Naive thymus-derived CD4-positive, alpha-beta T cell (primary cell): ENCODE measurements around the gene GFI1. TPM values are rescaled to one million over a fixed set of nuclear protein-coding genes. Genes with fewer than 3 reads are reported as not detected.

Experiments used
- ATAC-seq: fragments of 150-1000 bp; cut with Tn5 transposase; 2 replicates; pipeline ENCODE4 v1.10.0; 2021; ENCODE audit warnings: mild to moderate bottlenecking, moderate library complexity
- CTCF ChIA-PET: fragments of 350-600 bp; sonication (Branson Sonifier 250); formaldehyde crosslinking; loops from one replicate; lab custom pipeline; 2021; ENCODE audit warnings: antibody characterized with exemption; lab: Charles Lee
- POLR2A ChIA-PET: fragments of 350-600 bp; sonication (Branson Sonifier 250); formaldehyde crosslinking; loops from one replicate; lab custom pipeline; 2021; ENCODE audit warnings: antibody characterized with exemption, inconsistent platforms; lab: Charles Lee
- DNase-seq, 9 donors: peaks; one replicate each; pipeline versions ENCODE4 v3.0.0 to v3.0.0-alpha.2; 2020 to 2022; ENCODE audit warnings: mixed read lengths in 1 of 9
- H3K27ac ChIP-seq: one replicate; pipeline ENCODE4 v1.7.0; 2013; ENCODE audit warnings: mild to moderate bottlenecking, low read depth, low read length, moderate library complexity
- H3K27me3 ChIP-seq, 2 donors: one replicate each; pipeline ENCODE4 v1.7.0; 2013; ENCODE audit warnings: low read length in 2 of 2, mild to moderate bottlenecking in 2 of 2, moderate library complexity in 2 of 2; ENCODE audit not compliant: control insufficient read depth in 2 of 2, insufficient read depth in 2 of 2
- H3K36me3 ChIP-seq, 3 experiments: 1 replicate in 2 of 3; 2 replicates in 1 of 3; pipeline ENCODE4 v1.7.0; 2013; ENCODE audit warnings: low read length in 3 of 3, mild to moderate bottlenecking in 3 of 3, moderate library complexity in 1 of 3; ENCODE audit not compliant: insufficient read depth in 3 of 3, control insufficient read depth in 2 of 3
- H3K4me1 ChIP-seq, 2 donors: one replicate each; pipeline ENCODE4 v1.7.0; 2013; ENCODE audit warnings: low read length in 2 of 2, mild to moderate bottlenecking in 2 of 2, moderate library complexity in 1 of 2; ENCODE audit not compliant: control insufficient read depth in 2 of 2, insufficient read depth in 2 of 2
- H3K4me3 ChIP-seq: 2 replicates; pipeline ENCODE4 v1.7.0; 2013; ENCODE audit warnings: mild to moderate bottlenecking, low read length
- H3K9me3 ChIP-seq, 3 experiments: 1 replicate in 2 of 3; 2 replicates in 1 of 3; pipeline ENCODE4 v1.7.0; 2013; ENCODE audit warnings: low read length in 3 of 3; ENCODE audit not compliant: control insufficient read depth in 2 of 3
- H3K27ac Mint-ChIP-seq, 9 donors: one replicate each; pipeline ENCODE4 v1.8.0; 2020 to 2022; ENCODE audit warnings: mixed read lengths in 9 of 9, mild to moderate bottlenecking in 8 of 9, moderate library complexity in 5 of 9, inconsistent platforms in 2 of 9
- H3K27me3 Mint-ChIP-seq, 5 donors: one replicate each; pipeline ENCODE4 v1.8.0; 2021 to 2022; ENCODE audit warnings: mixed read lengths in 5 of 5, mild to moderate bottlenecking in 1 of 5
- H3K36me3 Mint-ChIP-seq, 5 donors: one replicate each; pipeline ENCODE4 v1.8.0; 2020 to 2022; ENCODE audit warnings: mixed read lengths in 5 of 5, mild to moderate bottlenecking in 3 of 5, inconsistent platforms in 1 of 5
- H3K4me1 Mint-ChIP-seq, 7 donors: one replicate each; pipeline ENCODE4 v1.8.0; 2020 to 2022; ENCODE audit warnings: mixed read lengths in 7 of 7, mild to moderate bottlenecking in 3 of 7, inconsistent platforms in 1 of 7
- H3K4me3 Mint-ChIP-seq, 10 donors: one replicate each; pipeline ENCODE4 v1.8.0; 2020 to 2022; ENCODE audit warnings: mild to moderate bottlenecking in 10 of 10, mixed read lengths in 10 of 10, moderate library complexity in 6 of 10, inconsistent platforms in 2 of 10
- H3K9me3 Mint-ChIP-seq, 11 donors: one replicate each; pipeline ENCODE4 v1.8.0; 2020 to 2022; ENCODE audit warnings: mixed read lengths in 11 of 11, mild to moderate bottlenecking in 4 of 11, inconsistent platforms in 1 of 11, moderate library complexity in 1 of 11
- intact Hi-C, 2 donors: fragments of 100-400 bp; cut with micrococcal nuclease; formaldehyde crosslinking; loops; one replicate each; pipeline ENCODE4 v1.15.1; 2023
- polyA plus RNA-seq, 2 donors: library from polyadenylated mRNA; unstranded; fragments of 300-500 nt; fragmentation: Illumina TruSeq; gene quantifications; one replicate each; pipeline ENCODE4 v1.2.3, GENCODE V29; 2021
- total RNA-seq, 6 experiments: library from RNA in 5 of 6; stranded (reverse) in 5 of 6; gene quantifications; 1 replicate in 5 of 6; 2 replicates in 1 of 6; pipeline ENCODE4 v1.2.3 and lab custom pipeline; 2021 to 2026

Gene GFI1
- total and polyA plus RNA-seq, 7 experiments from 2014 or later: 3.3 to 78.8 (median 13.8) TPM

DNA sequence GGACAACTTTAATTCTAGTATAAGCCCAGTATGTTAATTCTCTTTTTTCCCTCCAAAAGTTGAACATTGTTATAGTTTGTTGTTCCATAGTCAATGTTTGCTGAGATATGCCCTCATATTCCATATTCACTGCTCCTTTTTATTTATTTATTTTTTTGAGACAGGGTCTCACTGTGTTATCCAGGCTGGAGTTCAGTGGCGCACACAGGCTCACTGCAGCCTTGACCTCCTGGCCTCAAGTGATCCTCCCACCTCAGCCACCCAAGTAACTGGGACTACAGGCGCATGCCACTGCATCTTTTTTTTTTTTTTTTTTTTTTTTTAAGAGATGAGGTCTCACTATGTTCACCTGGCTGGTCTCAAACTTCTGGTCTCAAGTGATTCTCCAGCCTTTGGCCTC lies 38.7 kb downstream of the GFI1 start:
- H3K9me3 ChIP-seq: no peaks in the 10 kb centered on the region
- no peak overlapping the region for H3K4me3 ChIP-seq
- peaks cover 0 to 19% (median 7%) of the 10 kb centered on the region in 7 donors for H3K4me1 Mint-ChIP-seq
- ATAC-seq: no peak
- no peaks in the 10 kb centered on the region for H3K36me3 ChIP-seq
- H3K27ac Mint-ChIP-seq: no peak overlapping the region
- no peak overlapping the region for H3K4me3 Mint-ChIP-seq
- DNase-seq: no peak
- peaks cover 0 to 9% (median 0%) of the 10 kb centered on the region in 5 donors for H3K27me3 Mint-ChIP-seq
- intact Hi-C loops: no loop called here
- ChIA-PET CTCF (no interaction called here), POLR2A (no interaction called here)
- no peak overlapping the region for H3K27ac ChIP-seq
- H3K4me1 ChIP-seq: no peaks in the 10 kb centered on the region
- no peaks in the 10 kb centered on the region for H3K36me3 Mint-ChIP-seq
- H3K9me3 Mint-ChIP-seq: peaks cover 0 to 3% (median 0%) of the 10 kb centered on the region in 11 donors
- no peaks in the 10 kb centered on the region for H3K27me3 ChIP-seq

DNA sequence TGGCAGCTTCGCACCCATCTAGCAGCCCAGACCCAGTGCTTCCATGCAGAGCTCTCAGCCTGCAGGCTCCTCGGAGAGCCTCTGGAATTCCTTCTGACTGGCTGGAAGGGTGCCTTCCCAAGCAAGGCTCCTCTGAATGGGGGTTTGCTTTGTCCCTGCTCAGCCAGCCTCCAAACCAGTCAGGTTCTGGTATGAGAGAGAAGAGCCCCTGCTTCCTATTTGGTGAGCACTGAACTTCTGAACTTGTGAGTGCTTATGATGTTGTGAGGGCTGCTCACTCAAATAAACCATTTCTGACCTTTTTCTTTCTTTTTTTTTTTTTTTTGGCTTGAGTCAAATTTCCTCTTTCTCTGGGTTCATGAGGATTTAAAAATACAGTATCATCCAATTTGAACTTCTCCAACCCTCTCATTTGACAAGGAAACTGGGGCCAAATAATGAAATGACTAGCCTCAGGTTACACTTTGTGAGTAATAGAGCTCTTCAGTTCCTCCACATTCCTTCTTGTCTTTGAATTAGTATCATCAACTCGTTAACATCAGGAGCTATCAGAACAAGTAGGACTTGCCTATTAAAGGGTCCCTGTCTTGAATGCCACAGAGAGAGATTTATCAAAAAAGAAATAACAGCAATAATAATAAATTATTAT lies 39.6 kb downstream of the GFI1 start:
- intact Hi-C loops: no loop called here
- H3K4me3 ChIP-seq: no peak overlapping the region
- H3K4me1 ChIP-seq: no peaks in the 10 kb centered on the region
- DNase-seq (no peak), ATAC-seq (no peak)
- H3K27me3 Mint-ChIP-seq: peaks cover 0 to 9% (median 0%) of the 10 kb centered on the region in 5 donors
- no peak overlapping the region for H3K27ac Mint-ChIP-seq
- H3K9me3 Mint-ChIP-seq: peaks cover 0 to 3% (median 0%) of the 10 kb centered on the region in 11 donors
- POLR2A ChIA-PET: interaction anchor here (0.7 kb wide), 1 partner anchor 29 kb away, joined by 6 read pairs; no protein-coding TSS in a partner anchor
- CTCF ChIA-PET: no interaction called here
- no peaks in the 10 kb centered on the region for H3K36me3 ChIP-seq
- no peaks in the 10 kb centered on the region for H3K36me3 Mint-ChIP-seq
- H3K27me3 ChIP-seq: no peaks in the 10 kb centered on the region
- H3K9me3 ChIP-seq: no peaks in the 10 kb centered on the region
- H3K27ac ChIP-seq: no peak overlapping the region
- peaks cover 0 to 19% (median 7%) of the 10 kb centered on the region in 7 donors for H3K4me1 Mint-ChIP-seq
- no peak overlapping the region for H3K4me3 Mint-ChIP-seq

DNA sequence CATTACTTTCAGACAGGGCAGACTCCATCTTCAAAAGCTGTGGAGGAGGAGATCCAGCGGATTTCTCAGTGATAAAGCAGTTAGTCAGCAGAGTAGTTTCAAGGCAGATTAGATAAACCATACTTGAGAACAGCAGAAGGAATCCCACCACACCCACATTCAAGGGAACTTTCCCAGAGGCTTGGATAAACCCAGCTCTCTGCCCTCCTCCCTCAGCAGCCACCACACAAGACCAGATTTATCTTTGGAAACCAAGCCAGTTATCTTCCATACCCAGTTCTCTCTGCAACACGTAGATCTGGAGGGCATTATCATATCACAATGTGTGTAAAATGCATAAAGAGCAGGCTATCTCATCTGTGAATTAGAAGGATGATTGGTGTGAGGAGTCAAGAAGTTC lies 40.2 kb downstream of the GFI1 start:
- Histone ChIP-seq H3K4me1 (no peaks in the 10 kb centered on the region), H3K27ac (no peak overlapping the region), H3K27me3 (no peaks in the 10 kb centered on the region), H3K36me3 (no peaks in the 10 kb centered on the region), H3K9me3 (no peaks in the 10 kb centered on the region), H3K4me3 (no peak overlapping the region)
- H3K4me3 Mint-ChIP-seq: no peak overlapping the region
- peaks cover 0 to 19% (median 7%) of the 10 kb centered on the region in 7 donors for H3K4me1 Mint-ChIP-seq
- ChIA-PET CTCF (no interaction called here), POLR2A (no interaction called here)
- peaks cover 0 to 9% (median 0%) of the 10 kb centered on the region in 5 donors for H3K27me3 Mint-ChIP-seq
- no peak for ATAC-seq
- H3K9me3 Mint-ChIP-seq: peaks cover 0 to 3% (median 0%) of the 10 kb centered on the region in 11 donors
- H3K27ac Mint-ChIP-seq: no peak overlapping the region
- H3K36me3 Mint-ChIP-seq: no peaks in the 10 kb centered on the region
- intact Hi-C loops: no loop called here
- DNase-seq: no peak

DNA sequence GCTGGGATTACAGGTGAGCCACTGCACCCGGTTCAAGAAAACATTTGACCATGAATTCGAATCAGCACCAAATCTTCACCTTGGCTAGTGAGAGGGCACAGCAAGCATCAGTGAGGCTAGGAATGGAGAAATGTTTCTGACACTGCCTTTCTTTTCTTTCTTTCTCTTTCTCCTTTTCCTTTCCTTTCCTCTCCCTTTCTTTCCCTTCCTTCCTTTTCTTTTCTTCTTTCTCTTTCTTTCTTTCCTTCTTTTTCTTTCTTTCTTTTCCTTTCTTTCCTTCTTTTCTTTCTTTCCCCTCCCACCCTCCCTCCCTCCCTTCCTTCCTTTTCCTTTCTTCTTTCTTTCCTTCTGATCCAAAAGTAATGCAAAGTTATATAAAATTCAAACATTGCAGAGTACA lies 40.9 kb downstream of the GFI1 start:
- Mint-ChIP-seq H3K36me3 (no peaks in the 10 kb centered on the region), H3K27ac (no peak overlapping the region), H3K4me1 (peaks cover 0 to 19% (median 7%) of the 10 kb centered on the region in 7 donors), H3K27me3 (peaks cover 0 to 9% (median 0%) of the 10 kb centered on the region in 5 donors), H3K4me3 (no peak overlapping the region), H3K9me3 (peaks cover 0 to 3% (median 0%) of the 10 kb centered on the region in 11 donors)
- H3K9me3 ChIP-seq: no peaks in the 10 kb centered on the region
- H3K27ac ChIP-seq: no peak overlapping the region
- intact Hi-C loops: no loop called here
- no peak for DNase-seq
- H3K4me3 ChIP-seq: no peak overlapping the region
- ChIA-PET CTCF (no interaction called here), POLR2A (no interaction called here)
- ATAC-seq: no peak
- H3K27me3 ChIP-seq: no peaks in the 10 kb centered on the region
- no peaks in the 10 kb centered on the region for H3K4me1 ChIP-seq
- no peaks in the 10 kb centered on the region for H3K36me3 ChIP-seq

DNA sequence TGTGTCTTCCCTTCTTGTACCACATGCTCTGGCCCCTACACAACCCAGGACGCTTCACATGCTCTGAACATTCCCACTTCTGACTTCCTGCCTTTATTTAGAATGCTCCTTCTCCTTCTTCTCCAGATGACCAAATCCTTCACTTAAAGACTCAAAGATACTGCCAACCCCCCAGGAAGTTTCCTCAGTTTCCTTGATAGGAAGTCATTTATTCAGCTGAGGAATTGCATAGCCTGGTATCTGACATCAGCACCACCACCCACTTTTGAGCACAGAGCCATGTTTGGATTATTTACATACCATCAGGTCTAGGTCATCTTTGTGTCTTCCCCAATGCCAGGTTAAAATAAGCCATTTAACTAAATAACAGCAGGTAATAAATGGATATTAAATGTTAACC lies 42.4 kb downstream of the GFI1 start:
- no peak overlapping the region for H3K4me3 Mint-ChIP-seq
- no peaks in the 10 kb centered on the region for H3K36me3 ChIP-seq
- no peaks in the 10 kb centered on the region for H3K36me3 Mint-ChIP-seq
- H3K27ac ChIP-seq: no peak overlapping the region
- peak overlapping the region in 1 of 9 donors; percentile 5 for H3K27ac Mint-ChIP-seq
- H3K4me1 Mint-ChIP-seq: peaks cover 0 to 22% (median 7%) of the 10 kb centered on the region in 7 donors
- H3K9me3 Mint-ChIP-seq: no peaks in the 10 kb centered on the region
- CTCF ChIA-PET: no interaction called here
- no peaks in the 10 kb centered on the region for H3K27me3 ChIP-seq
- intact Hi-C loops: no loop called here
- POLR2A ChIA-PET: no interaction called here
- ATAC-seq (no peak), DNase-seq (no peak)
- peaks cover 0 to 9% (median 0%) of the 10 kb centered on the region in 5 donors for H3K27me3 Mint-ChIP-seq
- no peak overlapping the region for H3K4me3 ChIP-seq
- no peaks in the 10 kb centered on the region for H3K4me1 ChIP-seq
- no peaks in the 10 kb centered on the region for H3K9me3 ChIP-seq

DNA sequence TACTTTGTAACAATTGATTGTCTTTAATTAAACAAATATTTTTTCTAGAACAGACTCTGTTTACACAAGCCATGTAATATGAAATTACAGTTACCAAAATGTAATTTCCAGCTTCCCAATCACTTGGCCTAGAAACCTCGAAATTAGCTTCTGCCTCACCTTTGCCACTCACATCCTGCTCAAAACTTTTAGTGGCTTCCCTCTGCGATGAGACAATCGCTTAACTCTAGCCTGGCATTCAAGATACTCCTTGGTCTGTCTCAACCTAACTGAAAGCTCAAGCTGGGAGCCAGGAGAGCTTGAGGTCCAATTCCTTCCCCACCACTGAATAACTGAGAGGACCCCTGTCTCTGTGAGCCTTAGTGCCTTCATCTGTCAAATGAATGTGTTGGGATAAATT lies 42.8 kb downstream of the GFI1 start:
- peaks cover 0 to 9% (median 0%) of the 10 kb centered on the region in 5 donors for H3K27me3 Mint-ChIP-seq
- POLR2A ChIA-PET: no interaction called here
- DNase-seq: no peak

DNA sequence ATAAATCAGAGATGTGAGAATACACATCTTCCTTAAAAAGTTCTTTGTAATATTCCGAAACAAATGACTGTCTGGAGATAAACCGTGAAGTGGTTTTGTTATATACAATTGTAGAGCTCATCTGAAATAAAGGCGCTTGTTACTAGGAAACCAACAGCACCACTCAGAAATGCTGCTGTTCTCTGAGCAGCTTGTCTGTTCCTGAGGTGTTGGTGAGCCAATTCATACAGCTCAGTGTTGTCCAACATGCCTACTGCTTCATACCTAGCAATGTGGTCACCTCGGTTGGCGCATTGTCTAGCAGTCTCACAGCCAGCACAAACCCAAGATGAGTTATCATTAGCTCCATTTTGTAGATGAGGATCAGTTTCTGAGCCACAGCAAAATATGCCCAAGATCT lies 44.4 kb downstream of the GFI1 start:
- POLR2A ChIA-PET: no interaction called here
- DNase-seq (no peak), ATAC-seq (no peak)
- Histone ChIP-seq H3K9me3 (no peaks in the 10 kb centered on the region), H3K4me1 (no peaks in the 10 kb centered on the region), H3K27me3 (no peaks in the 10 kb centered on the region), H3K4me3 (no peak overlapping the region), H3K27ac (no peak overlapping the region), H3K36me3 (no peaks in the 10 kb centered on the region)
- Mint-ChIP-seq H3K36me3 (no peaks in the 10 kb centered on the region), H3K27ac (no peak overlapping the region), H3K4me3 (no peak overlapping the region), H3K4me1 (peaks cover 0 to 25% (median 7%) of the 10 kb centered on the region in 7 donors), H3K27me3 (peaks cover 0 to 9% (median 0%) of the 10 kb centered on the region in 5 donors), H3K9me3 (no peaks in the 10 kb centered on the region)
- intact Hi-C loops: no loop called here
- CTCF ChIA-PET: no interaction called here

More for the DNA sequence above, 42.8 kb downstream of the GFI1 start:
- Histone ChIP-seq H3K27me3 (no peaks in the 10 kb centered on the region), H3K27ac (no peak overlapping the region), H3K36me3 (no peaks in the 10 kb centered on the region), H3K4me1 (no peaks in the 10 kb centered on the region), H3K4me3 (no peak overlapping the region), H3K9me3 (no peaks in the 10 kb centered on the region)
- intact Hi-C loops: no loop called here
- CTCF ChIA-PET: no interaction called here
- H3K9me3 Mint-ChIP-seq: no peaks in the 10 kb centered on the region
- H3K4me1 Mint-ChIP-seq: peaks cover 0 to 23% (median 7%) of the 10 kb centered on the region in 7 donors
- H3K36me3 Mint-ChIP-seq: no peaks in the 10 kb centered on the region
- no peak overlapping the region for H3K4me3 Mint-ChIP-seq
- H3K27ac Mint-ChIP-seq: peak overlapping the region in 1 of 9 donors; percentile 5
- no peak for ATAC-seq
